H54 (cell line): ENCODE measurements around the gene KRI1.

ENCODE experiments used
- DNase-seq: peaks from one replicate; pipeline ENCODE4 v3.0.0; 2011; ENCODE audit warnings: low spot score, mixed read lengths; ENCODE audit not compliant: insufficient read length
- FAIRE-seq: peaks from 3 replicates; lab custom pipeline; 2011; peaks lifted over from hg19 to GRCh38; lab: Jason Lieb, UNC
- POLR2A ChIP-seq: IDR thresholded peaks from 2 replicates; pipeline ENCODE4 v1.6.1; 2011; ENCODE audit warnings: low read depth, mild to moderate bottlenecking, low read length

The KRI1 gene

DNA sequence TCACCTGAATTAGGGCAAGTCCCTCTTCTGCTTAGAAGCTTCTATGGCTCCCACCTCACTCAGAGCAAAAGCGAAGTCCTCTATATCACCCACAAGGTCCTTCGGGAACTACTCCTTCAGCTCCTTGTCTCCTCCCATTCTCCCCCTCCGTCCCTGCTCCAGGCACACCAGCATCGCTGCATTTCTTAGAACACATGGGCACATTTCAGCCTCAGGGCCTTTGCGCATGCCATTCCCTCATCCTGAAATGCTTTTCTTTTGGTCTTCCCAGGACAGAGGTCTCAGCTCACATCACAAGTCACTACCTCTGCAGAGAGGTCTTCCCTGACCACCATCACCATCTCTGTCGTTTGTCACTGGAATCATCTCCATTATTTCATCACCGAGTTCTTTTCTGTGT, 52.6 kb downstream of the KRI1 start:
- TF ChIP-seq POLR2A: no peak
- DNase-seq (no peak), FAIRE-seq (no peak)

DNA sequence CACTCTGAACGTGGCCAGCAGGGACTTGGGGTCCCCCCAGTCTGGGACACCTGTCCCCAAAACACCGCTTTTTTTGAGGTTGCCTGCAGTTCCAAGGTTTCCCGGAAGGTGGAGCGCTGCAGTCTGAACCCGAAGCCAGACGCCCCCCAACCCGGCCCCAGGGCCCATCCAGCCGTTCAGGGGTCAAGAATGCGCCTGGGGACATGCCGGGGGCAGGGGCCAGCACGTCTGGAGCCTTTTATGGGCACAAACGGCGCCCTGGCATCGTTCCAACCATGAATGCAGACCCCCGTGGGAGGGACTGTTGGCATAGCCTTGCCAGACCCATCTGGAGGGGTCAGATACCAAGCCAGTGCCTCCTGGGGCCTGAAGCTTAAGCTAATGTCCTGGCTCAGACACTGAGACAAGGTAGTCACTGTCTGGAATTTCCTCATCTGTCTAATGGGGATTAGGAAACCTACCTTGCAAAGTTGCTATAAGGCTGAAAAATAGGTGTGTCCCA, 55.5 kb downstream of the KRI1 start:
- no peak for FAIRE-seq
- no peak for TF ChIP-seq POLR2A
- DNase-seq: no peak

DNA sequence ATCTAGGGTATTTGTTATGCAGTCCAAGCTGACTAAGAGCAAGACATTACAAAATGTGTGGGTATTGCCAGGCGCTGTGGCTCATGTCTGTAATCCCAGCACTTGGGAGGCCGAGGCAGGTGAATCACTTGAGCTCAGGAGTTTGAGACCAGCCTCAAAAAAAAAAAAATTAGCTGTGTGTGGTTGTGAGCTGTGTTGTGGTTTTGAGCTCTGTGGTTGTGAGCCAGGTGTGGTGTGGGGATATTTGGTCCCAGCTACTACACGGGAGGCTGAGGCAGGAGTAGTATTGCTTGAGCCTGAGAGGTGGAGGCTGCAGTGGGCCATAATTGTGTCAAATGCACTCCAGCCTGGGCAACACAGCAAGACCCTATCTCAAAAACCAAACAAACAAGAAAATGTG, 57.1 kb downstream of the KRI1 start:
- no peak for FAIRE-seq
- no peak for TF ChIP-seq POLR2A
- DNase-seq: no peak

DNA sequence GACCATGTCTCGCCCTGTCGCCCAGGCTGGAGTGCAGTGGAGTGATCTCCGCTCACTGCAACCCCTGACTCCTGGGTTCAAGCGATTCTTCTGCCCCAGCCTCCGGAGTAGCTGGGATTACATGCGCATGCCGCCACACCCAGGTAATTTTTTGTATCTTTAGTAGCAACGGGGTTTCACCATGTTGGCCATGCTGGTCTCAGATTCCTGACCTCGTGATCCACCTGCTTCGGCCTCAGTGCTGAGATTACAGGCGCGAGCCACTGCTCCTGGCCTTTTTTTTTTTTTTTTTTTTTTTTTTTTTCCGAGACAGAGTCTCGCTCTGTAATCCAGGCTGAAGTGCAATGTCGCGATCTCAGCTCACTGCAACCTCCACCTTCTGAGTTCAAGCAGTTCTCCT, 57.8 kb downstream of the KRI1 start:
- FAIRE-seq (no peak), DNase-seq (no peak)
- TF ChIP-seq POLR2A: no peak

DNA sequence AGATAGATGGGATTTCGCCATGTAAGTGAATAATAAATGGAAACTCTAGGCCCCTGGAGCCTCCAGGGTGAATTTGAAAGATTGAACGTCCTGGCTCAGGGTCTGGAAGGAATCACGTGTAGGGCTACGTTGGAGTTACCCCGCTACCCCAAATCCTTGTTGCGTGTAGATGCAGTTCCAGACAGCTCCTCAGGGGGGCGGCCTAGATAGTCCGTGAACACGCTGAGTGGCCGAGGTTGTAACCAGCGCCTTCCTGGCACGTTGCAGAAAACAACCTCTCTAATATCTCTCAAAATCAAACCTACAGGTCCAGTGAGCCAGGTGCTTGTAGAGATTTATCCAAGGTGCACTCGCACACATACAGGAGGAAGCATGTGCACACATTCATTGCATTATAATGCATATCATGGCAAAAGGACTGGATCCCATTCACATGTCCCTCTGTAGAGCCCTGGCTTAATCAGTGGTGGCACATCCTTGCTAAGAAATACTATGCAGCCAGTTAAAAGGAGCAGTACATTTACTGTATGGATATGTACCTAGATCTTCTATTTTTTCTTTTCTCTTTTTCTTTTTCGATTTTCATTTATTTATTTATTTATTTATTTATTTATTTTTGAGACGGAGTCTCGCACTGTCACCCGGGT, 60.1 kb downstream of the KRI1 start:
- no peak for TF ChIP-seq POLR2A
- DNase-seq (peak; percentile 67), FAIRE-seq (no peak)
